Adrenal gland (tissue), 5 donors: ENCODE data around the gene HS2ST1.

ENCODE experiments used
- POLR2A ChIP-seq, 2 donors: fragments of 450-650 bp; IDR thresholded peaks; one replicate each; pipeline ENCODE4 v1.6.1; 2017; ENCODE audit warnings: antibody characterized with exemption in 2 of 2, mild to moderate bottlenecking in 2 of 2, moderate library complexity in 1 of 2
- TF ChIP-seq, protein P1 (sequence below), 6 experiments: fragments of 450-650 bp in 4 of 6; fragments of 200-600 bp in 2 of 6; sonication (generic) in 1 of 6; IDR thresholded peaks; 1 replicate in 5 of 6; 2 replicates in 1 of 6; pipeline versions ENCODE4 v1.5.1 to v1.8.0; 2016 to 2021; ENCODE audit warnings: antibody characterized with exemption in 6 of 6, mild to moderate bottlenecking in 2 of 6, moderate library complexity in 1 of 6
- donor health status: DM: no; HTN: no; CAD: no.

DNA sequence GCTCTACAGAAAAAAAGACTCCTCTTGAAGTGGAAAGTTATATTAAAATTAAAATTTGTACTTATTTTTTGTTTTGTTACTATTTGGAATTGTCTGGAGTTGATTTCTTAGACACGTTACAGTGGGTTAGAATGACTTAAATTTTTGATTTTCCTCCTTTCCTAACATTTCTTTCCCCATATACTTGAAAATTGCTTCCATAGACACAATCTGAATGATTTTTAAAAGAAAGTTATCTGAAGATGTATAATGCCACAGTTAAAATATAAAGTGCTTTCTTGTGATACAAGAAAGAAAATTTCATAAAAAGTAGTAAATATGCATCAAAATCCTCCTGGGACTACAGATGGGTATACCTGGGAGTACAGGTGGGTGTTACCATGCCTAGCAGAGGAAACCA lies 2.3 kb downstream of the HS2ST1 start:
- TF ChIP-seq, protein P1, sequence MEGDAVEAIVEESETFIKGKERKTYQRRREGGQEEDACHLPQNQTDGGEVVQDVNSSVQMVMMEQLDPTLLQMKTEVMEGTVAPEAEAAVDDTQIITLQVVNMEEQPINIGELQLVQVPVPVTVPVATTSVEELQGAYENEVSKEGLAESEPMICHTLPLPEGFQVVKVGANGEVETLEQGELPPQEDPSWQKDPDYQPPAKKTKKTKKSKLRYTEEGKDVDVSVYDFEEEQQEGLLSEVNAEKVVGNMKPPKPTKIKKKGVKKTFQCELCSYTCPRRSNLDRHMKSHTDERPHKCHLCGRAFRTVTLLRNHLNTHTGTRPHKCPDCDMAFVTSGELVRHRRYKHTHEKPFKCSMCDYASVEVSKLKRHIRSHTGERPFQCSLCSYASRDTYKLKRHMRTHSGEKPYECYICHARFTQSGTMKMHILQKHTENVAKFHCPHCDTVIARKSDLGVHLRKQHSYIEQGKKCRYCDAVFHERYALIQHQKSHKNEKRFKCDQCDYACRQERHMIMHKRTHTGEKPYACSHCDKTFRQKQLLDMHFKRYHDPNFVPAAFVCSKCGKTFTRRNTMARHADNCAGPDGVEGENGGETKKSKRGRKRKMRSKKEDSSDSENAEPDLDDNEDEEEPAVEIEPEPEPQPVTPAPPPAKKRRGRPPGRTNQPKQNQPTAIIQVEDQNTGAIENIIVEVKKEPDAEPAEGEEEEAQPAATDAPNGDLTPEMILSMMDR (IDR thresholded peaks at IDR 0.05): no peak
- no peak for TF ChIP-seq POLR2A (IDR thresholded peaks at IDR 0.05)
